DMS 273 treated with DMSO at 0.1 percent for 48 hours (cell line): ENCODE results near the gene HAAO.

Experiments used
- DNase-seq: peaks from one replicate; lab custom pipeline; 2025; lab: John Stamatoyannopoulos, UW

The HAAO gene

GRCh38 chr2:42813763-42814162 lies 21.4 kb upstream of the HAAO start:
- DNase-seq: no peak

- DNase-seq: no peak
These were observed 20.6 kb upstream of the HAAO start for GRCh38 chr2:42812899-42813479.

- DNase-seq: no peak
These were observed 18.8 kb upstream of the HAAO start for GRCh38 chr2:42810971-42811811.

- DNase-seq: peak; percentile 92
These were observed 18.0 kb upstream of the HAAO start for GRCh38 chr2:42810121-42810970.

GRCh38 chr2:42809819-42810120 lies 17.4 kb upstream of the HAAO start:
- peak; percentile 40 for DNase-seq

GRCh38 chr2:42809131-42809818 lies 16.9 kb upstream of the HAAO start:
- no peak for DNase-seq

- no peak for DNase-seq
These were observed 15.9 kb upstream of the HAAO start for GRCh38 chr2:42808301-42808700.

- DNase-seq: no peak
These were observed 14.4 kb upstream of the HAAO start for GRCh38 chr2:42806786-42807185.

GRCh38 chr2:42804891-42805290 lies 12.5 kb upstream of the HAAO start:
- DNase-seq: no peak

- DNase-seq: no peak
These were observed 12.0 kb upstream of the HAAO start for GRCh38 chr2:42804338-42804737.

GRCh38 chr2:42802150-42802549 lies 9.8 kb upstream of the HAAO start:
- DNase-seq: no peak

- DNase-seq: no peak
These were observed 9.0 kb upstream of the HAAO start for GRCh38 chr2:42801381-42801780.

GRCh38 chr2:42800981-42801380 lies 8.6 kb upstream of the HAAO start:
- no peak for DNase-seq

- no peak for DNase-seq
These were observed 8.1 kb upstream of the HAAO start for GRCh38 chr2:42800461-42800962.

- no peak for DNase-seq
These were observed 7.5 kb upstream of the HAAO start for GRCh38 chr2:42799881-42800280.

GRCh38 chr2:42797281-42797680 lies 4.9 kb upstream of the HAAO start:
- DNase-seq: no peak

GRCh38 chr2:42796427-42797248 lies 4.3 kb upstream of the HAAO start:
- DNase-seq: no peak

GRCh38 chr2:42795841-42796301 lies 3.5 kb upstream of the HAAO start:
- peak; percentile 51 for DNase-seq

GRCh38 chr2:42795275-42795674 lies 2.9 kb upstream of the HAAO start:
- no peak for DNase-seq

- DNase-seq: no peak
These were observed 2.1 kb upstream of the HAAO start for GRCh38 chr2:42794271-42795046.
